Measurements from ENCODE around the gene OR51A2.

GRCh38 chr11:4983841-4984240, 28.3 kb upstream of the OR51A2 start:
- TF ChIP-seq EZH2 (IDR thresholded peaks at IDR 0.05; ENCODE audit: insufficient read depth, poor library complexity, severe bottlenecking) (no peak), EZH2phosphoT487 (IDR thresholded peaks at IDR 0.05; ENCODE audit: insufficient read depth, low read depth) (no peak)

Data from GM23248 (cell line).